ENCODE results near the gene FAM171A1.

GRCh38 chr10:15267496-15267895 is 103.6 kb downstream of the FAM171A1 start:
- no peak for TF ChIP-seq CTCF (IDR thresholded peaks at IDR 0.05)
- TF ChIP-seq POLR2AphosphoS5 (IDR thresholded peaks at IDR 0.05): no peak
- TF ChIP-seq POLR2A (IDR thresholded peaks at IDR 0.05): no peak
